SK-N-SH (cell line): ENCODE measurements around the gene SLC22A4. TPM values are rescaled to one million over a fixed set of nuclear protein-coding genes. Genes with fewer than 3 reads are reported as not detected.

ENCODE experiments used
- CTCF ChIA-PET: fragments of 300-600, 350-600 bp; formaldehyde crosslinking; extraction: SDS; loops from one replicate; lab custom pipeline; 2021; lab: Yijun Ruan, JAX
- POLR2A ChIA-PET: fragments of 350-600 bp; sonication (Branson Sonifier 250); formaldehyde crosslinking; extraction: SDS; loops from one replicate; lab custom pipeline; 2020; ENCODE audit warnings: antibody characterized with exemption, inconsistent platforms; lab: Yijun Ruan, JAX
- DNase-seq: peaks from one replicate; pipeline ENCODE4 v3.0.0; 2012
- H2AFZ ChIP-seq: fragments of 200-600 bp; sonication (generic); 2 replicates; pipeline ENCODE4 v1.8.1; 2016; ENCODE audit warnings: antibody characterized with exemption, mild to moderate bottlenecking, low read depth
- H3F3A ChIP-seq: fragments of 200-600 bp; sonication (generic); replicated peaks from 2 replicates; pipeline ENCODE3; 2016; ENCODE audit warnings: antibody characterized with exemption, mild to moderate bottlenecking; ENCODE audit not compliant: insufficient read depth
- H3K27ac ChIP-seq, 2 experiments: fragments of 200-500 bp in 1 of 2; fragments of 200-600 bp in 1 of 2; sonication (Bioruptor generic) in 1 of 2; sonication (generic), shearing (Covaris generic) in 1 of 2; 2 replicates each; pipeline versions ENCODE4 v1.5.1 to v1.6.1; 2014 to 2016; ENCODE audit warnings: low read depth in 2 of 2, inconsistent platforms in 1 of 2, low read length in 1 of 2, mild to moderate bottlenecking in 1 of 2, mixed read lengths in 1 of 2
- H3K27me3 ChIP-seq: fragments of 200-600 bp; sonication (generic), shearing (Covaris generic); 2 replicates; pipeline ENCODE4 v1.6.1; 2016; ENCODE audit warnings: mixed run types; ENCODE audit not compliant: insufficient read depth
- H3K36me3 ChIP-seq, 2 experiments: fragments of 200-500 bp in 1 of 2; fragments of 200-600 bp in 1 of 2; sonication (Bioruptor generic) in 1 of 2; sonication (generic) in 1 of 2; replicated peaks in 1 of 2; 2 replicates each; pipeline versions ENCODE3 to v1.5.1; 2014 to 2016; ENCODE audit warnings: low read length in 1 of 2, mild to moderate bottlenecking in 1 of 2; ENCODE audit not compliant: insufficient read depth in 2 of 2, control insufficient read depth in 1 of 2
- H3K4me1 ChIP-seq, 2 experiments: fragments of 200-500 bp in 1 of 2; fragments of 200-600 bp in 1 of 2; sonication (Bioruptor generic) in 1 of 2; sonication (generic), shearing (Covaris generic) in 1 of 2; 2 replicates each; pipeline versions ENCODE4 v1.5.1 to v1.6.1; 2014 to 2016; ENCODE audit warnings: low read depth in 1 of 2, low read length in 1 of 2, mixed run types in 1 of 2; ENCODE audit not compliant: insufficient read depth in 2 of 2, control insufficient read depth in 1 of 2
- H3K4me2 ChIP-seq: fragments of 200-600 bp; sonication (generic), shearing (Covaris generic); 2 replicates; pipeline ENCODE4 v1.6.1; 2017; ENCODE audit warnings: mixed run types
- H3K4me3 ChIP-seq, 2 experiments: fragments of 200-500 bp in 1 of 2; fragments of 200-600 bp in 1 of 2; sonication (Bioruptor generic) in 1 of 2; sonication (generic), shearing (Covaris generic) in 1 of 2; 2 replicates each; pipeline versions ENCODE4 v1.5.1 to v1.8.1; 2014 to 2016; ENCODE audit warnings: low read depth in 2 of 2, inconsistent platforms in 1 of 2, low read length in 1 of 2, mild to moderate bottlenecking in 1 of 2, mixed read lengths in 1 of 2, moderate library complexity in 1 of 2
- H3K79me2 ChIP-seq: fragments of 200-600 bp; sonication (generic); 2 replicates; pipeline ENCODE4 v1.8.1; 2017; ENCODE audit warnings: mild to moderate bottlenecking; ENCODE audit not compliant: insufficient read depth
- H3K9ac ChIP-seq: fragments of 200-600 bp; sonication (generic); 2 replicates; pipeline ENCODE4 v1.6.1; 2017; ENCODE audit warnings: mixed run types
- H3K9me2 ChIP-seq: fragments of 200-600 bp; sonication (generic); 2 replicates; pipeline ENCODE4 v1.6.1; 2017; ENCODE audit warnings: mixed run types
- H3K9me3 ChIP-seq: fragments of 200-600 bp; sonication (generic); 2 replicates; pipeline ENCODE4 v1.6.1; 2017; ENCODE audit warnings: mixed run types, mild to moderate bottlenecking, moderate library complexity
- H4K20me1 ChIP-seq: fragments of 200-600 bp; sonication (generic); 2 replicates; pipeline ENCODE4 v1.6.1; 2017; ENCODE audit warnings: mild to moderate bottlenecking, mixed run types; ENCODE audit not compliant: insufficient read depth
- CHD2 ChIP-seq: fragments of 150-350 bp; IDR thresholded peaks from 2 replicates; pipeline ENCODE4 v1.6.1; 2018; ENCODE audit warnings: low read length; ENCODE audit not compliant: partially characterized antibody
- ELF1 ChIP-seq: IDR thresholded peaks from 2 replicates; pipeline ENCODE4 v1.4.0; 2012
- EP300 ChIP-seq, 2 experiments: IDR thresholded peaks; 2 replicates each; pipeline versions ENCODE4 v1.4.0 to v1.6.1; 2012; ENCODE audit warnings: borderline replicate concordance in 1 of 2, low read depth in 1 of 2, low read length in 1 of 2
- EZH2phosphoT487 ChIP-seq: fragments of 200-600 bp; sonication (generic); IDR thresholded peaks from 2 replicates; pipeline ENCODE4 v1.6.1; 2017; ENCODE audit warnings: low read depth, mixed run types, mild to moderate bottlenecking, antibody characterized with exemption, moderate library complexity, borderline replicate concordance
- FOSL2 ChIP-seq: IDR thresholded peaks from 2 replicates; pipeline ENCODE4 v1.4.0; 2012; ENCODE audit warnings: low read depth, mild to moderate bottlenecking, moderate library complexity, borderline replicate concordance
- FOXJ3 ChIP-seq: sonication (generic); formaldehyde crosslinking; IDR thresholded peaks from 2 replicates; pipeline ENCODE4 v1.5.1; 2020; ENCODE audit warnings: mild to moderate bottlenecking, missing genetic modification reagents
- FOXM1 ChIP-seq: IDR thresholded peaks from 2 replicates; pipeline ENCODE4 v1.4.0; 2012; ENCODE audit warnings: low read depth, mild to moderate bottlenecking
- GABPA ChIP-seq: IDR thresholded peaks from 2 replicates; pipeline ENCODE4 v1.4.0; 2012; ENCODE audit warnings: low read depth, mild to moderate bottlenecking
- GATA2 ChIP-seq: sonication (generic); formaldehyde crosslinking; IDR thresholded peaks from 2 replicates; pipeline ENCODE4 v1.5.0; 2020; ENCODE audit warnings: mild to moderate bottlenecking, missing genetic modification reagents
- MEF2A ChIP-seq: IDR thresholded peaks from 2 replicates; pipeline ENCODE4 v1.4.0; 2012; ENCODE audit warnings: low read depth, borderline replicate concordance
- MXI1 ChIP-seq: IDR thresholded peaks from 2 replicates; pipeline ENCODE4 v1.6.1; 2012; ENCODE audit warnings: mild to moderate bottlenecking, low read depth, low read length, improper control_type of control experiment
- NFIC ChIP-seq: IDR thresholded peaks from 2 replicates; pipeline ENCODE4 v1.4.0; 2012; ENCODE audit warnings: borderline replicate concordance
- POLR2AphosphoS5 ChIP-seq: IDR thresholded peaks from 2 replicates; pipeline ENCODE4 v1.6.1; 2012; ENCODE audit warnings: low read depth, low read length
- RCOR1 ChIP-seq: fragments of 150-350 bp; IDR thresholded peaks from 2 replicates; pipeline ENCODE4 v1.6.1; 2017; ENCODE audit warnings: antibody characterized with exemption, low read length
- RFX5 ChIP-seq: IDR thresholded peaks from 2 replicates; pipeline ENCODE4 v1.6.1; 2012; ENCODE audit warnings: mild to moderate bottlenecking, improper control_type of control experiment, low read length
- RXRA ChIP-seq: IDR thresholded peaks from 2 replicates; pipeline ENCODE4 v1.4.0; 2012; ENCODE audit warnings: low read depth, mild to moderate bottlenecking, borderline replicate concordance
- SIN3A ChIP-seq: IDR thresholded peaks from 2 replicates; pipeline ENCODE4 v1.6.1; 2012; ENCODE audit warnings: low read depth, mild to moderate bottlenecking, low read length, moderate library complexity, borderline replicate concordance
- SMC3 ChIP-seq: IDR thresholded peaks from 2 replicates; pipeline ENCODE4 v1.6.1; 2012; ENCODE audit warnings: low read depth, low read length, improper control_type of control experiment
- TAF1 ChIP-seq: IDR thresholded peaks from 2 replicates; pipeline ENCODE4 v1.6.1; 2012; ENCODE audit warnings: low read depth, mild to moderate bottlenecking, low read length, moderate library complexity, borderline replicate concordance
- TEAD4 ChIP-seq: IDR thresholded peaks from 2 replicates; pipeline ENCODE4 v1.4.0; 2012; ENCODE audit warnings: mild to moderate bottlenecking, borderline replicate concordance; ENCODE audit not compliant: insufficient read depth
- YY1 ChIP-seq: IDR thresholded peaks from 2 replicates; pipeline ENCODE4 v1.4.0; 2012; ENCODE audit warnings: low read depth, mild to moderate bottlenecking
- WGBS: methylation state at CpG from one replicate; pipeline ENCODE4 v1.1.6; 2017; ENCODE audit warnings: low lambda C conversion rate; 5-methylcytosine and 5-hydroxymethylcytosine counted together
- polyA plus RNA-seq, 3 experiments: library from polyadenylated mRNA; depleted of rRNA; stranded (reverse); fragments of >200 nt; gene quantifications; 2 replicates each; pipeline ENCODE4 v1.2.3, GENCODE V29; 2012
- TF ChIP-seq, protein P1 (sequence below): IDR thresholded peaks from 2 replicates; pipeline ENCODE4; 2012
- TF ChIP-seq, protein P2 (sequence below): IDR thresholded peaks from 2 replicates; pipeline ENCODE4 v1.4.0; 2012; ENCODE audit warnings: low read depth
- TF ChIP-seq, protein P3 (sequence below): IDR thresholded peaks from 2 replicates; pipeline ENCODE4 v1.6.1; 2012; ENCODE audit warnings: mild to moderate bottlenecking, low read depth, low read length, moderate library complexity
- TF ChIP-seq, protein P4 (sequence below): fragments of 200-600 bp; sonication (generic); IDR thresholded peaks from 2 replicates; pipeline ENCODE4 v1.6.1; 2017; ENCODE audit warnings: antibody characterized with exemption, mild to moderate bottlenecking, moderate library complexity
- TF ChIP-seq, protein P5 (sequence below): IDR thresholded peaks from 2 replicates; pipeline ENCODE4 v1.4.0; 2012; ENCODE audit warnings: low read depth, borderline replicate concordance
- TF ChIP-seq, protein P6 (sequence below): fragments of 150-350 bp; IDR thresholded peaks from 2 replicates; pipeline ENCODE4 v1.6.1; 2017; ENCODE audit warnings: antibody characterized with exemption, low read length, low read depth, borderline replicate concordance

SLC22A4 gene
- polyA plus RNA-seq, 1 of the 3 experiments (the other 2 are of a cell fraction): 3.3 TPM

DNA sequence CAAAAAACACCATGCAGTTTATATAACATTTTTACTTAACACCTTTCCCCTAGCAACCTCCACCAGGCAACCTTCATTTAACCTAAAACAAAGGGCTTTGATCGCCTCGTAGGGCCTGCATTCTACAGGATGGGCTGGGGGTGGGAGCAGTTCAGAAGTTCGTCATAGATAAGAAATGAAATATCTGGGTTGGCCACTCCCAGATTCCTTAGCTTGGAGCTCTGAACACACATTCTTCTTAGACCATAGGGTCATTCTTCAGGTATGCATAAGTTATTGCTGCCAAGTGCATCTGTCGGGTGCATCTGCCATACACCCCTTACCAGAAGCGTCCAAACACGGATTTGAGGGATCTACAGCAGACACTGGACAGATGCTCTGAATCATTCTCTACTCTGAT is 71.0 kb downstream of the SLC22A4 start:
- Histone ChIP-seq H4K20me1 (no peaks in the 10 kb centered on the region), H3K4me1 (peaks cover 2 to 6% of the 10 kb centered on the region in 2 experiments; a peak in 2 of 4 replicates), H3K9ac (no peak overlapping the region), H3K9me2 (no peaks in the 10 kb centered on the region), H3K79me2 (no peaks in the 10 kb centered on the region), H3K27me3 (no peaks in the 10 kb centered on the region), H3F3A (peaks cover 16% of the 10 kb centered on the region), H3K27ac (no peak overlapping the region), H3K9me3 (no peaks in the 10 kb centered on the region), H3K4me2 (no peak overlapping the region), H3K4me3 (no peak overlapping the region), H3K36me3 (no peaks in the 10 kb centered on the region), H2AFZ (no peak overlapping the region)
- WGBS: 44% methylated on average over 6 of the region's 6 CpGs
- DNase-seq: no peak
- ChIA-PET POLR2A (no interaction called here), CTCF (interaction anchor here (1.4 kb wide), 1 partner anchor 300 kb away, joined by 4 read pairs; no protein-coding TSS in a partner anchor)
- TF ChIP-seq EP300 (IDR thresholded peaks at IDR 0.05; ENCODE audit: borderline replicate concordance in 1 of 2, low read depth in 1 of 2, low read length in 1 of 2) (peak in 1 of 2 experiments; percentile 33; a peak in 1 of 4 replicates), CHD2 (no peak), EZH2phosphoT487 (no peak), NFIC (peak; percentile 81), RXRA (peak; percentile 48; the same call in 1 of the 2 replicates), FOSL2 (peak; percentile 37; the same call in 1 of the 2 replicates), SIN3A (0 out of 2 replicates have a peak, but pooled peaks have one; percentile 45), TAF1 (no peak), POLR2AphosphoS5 (peak; percentile 24; the same call in 1 of the 2 replicates), GATA2 (CRISPR knock-in tag) (no peak), GABPA (no peak), MEF2A (no peak), ELF1 (no peak), YY1 (no peak), FOXM1 (no peak), RFX5 (no peak), FOXJ3 (CRISPR knock-in tag) (no peak), RCOR1 (no peak), MXI1 (no peak), TEAD4 (peak; percentile 42; the same call in 1 of the 2 replicates), SMC3 (no peak)
- TF ChIP-seq, protein P1, sequence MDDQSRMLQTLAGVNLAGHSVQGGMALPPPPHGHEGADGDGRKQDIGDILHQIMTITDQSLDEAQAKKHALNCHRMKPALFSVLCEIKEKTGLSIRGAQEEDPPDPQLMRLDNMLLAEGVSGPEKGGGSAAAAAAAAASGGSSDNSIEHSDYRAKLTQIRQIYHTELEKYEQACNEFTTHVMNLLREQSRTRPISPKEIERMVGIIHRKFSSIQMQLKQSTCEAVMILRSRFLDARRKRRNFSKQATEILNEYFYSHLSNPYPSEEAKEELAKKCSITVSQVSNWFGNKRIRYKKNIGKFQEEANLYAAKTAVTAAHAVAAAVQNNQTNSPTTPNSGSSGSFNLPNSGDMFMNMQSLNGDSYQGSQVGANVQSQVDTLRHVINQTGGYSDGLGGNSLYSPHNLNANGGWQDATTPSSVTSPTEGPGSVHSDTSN: peak; percentile 59
- TF ChIP-seq, protein P2, sequence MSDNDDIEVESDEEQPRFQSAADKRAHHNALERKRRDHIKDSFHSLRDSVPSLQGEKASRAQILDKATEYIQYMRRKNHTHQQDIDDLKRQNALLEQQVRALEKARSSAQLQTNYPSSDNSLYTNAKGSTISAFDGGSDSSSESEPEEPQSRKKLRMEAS: no peak
- TF ChIP-seq, protein P3, sequence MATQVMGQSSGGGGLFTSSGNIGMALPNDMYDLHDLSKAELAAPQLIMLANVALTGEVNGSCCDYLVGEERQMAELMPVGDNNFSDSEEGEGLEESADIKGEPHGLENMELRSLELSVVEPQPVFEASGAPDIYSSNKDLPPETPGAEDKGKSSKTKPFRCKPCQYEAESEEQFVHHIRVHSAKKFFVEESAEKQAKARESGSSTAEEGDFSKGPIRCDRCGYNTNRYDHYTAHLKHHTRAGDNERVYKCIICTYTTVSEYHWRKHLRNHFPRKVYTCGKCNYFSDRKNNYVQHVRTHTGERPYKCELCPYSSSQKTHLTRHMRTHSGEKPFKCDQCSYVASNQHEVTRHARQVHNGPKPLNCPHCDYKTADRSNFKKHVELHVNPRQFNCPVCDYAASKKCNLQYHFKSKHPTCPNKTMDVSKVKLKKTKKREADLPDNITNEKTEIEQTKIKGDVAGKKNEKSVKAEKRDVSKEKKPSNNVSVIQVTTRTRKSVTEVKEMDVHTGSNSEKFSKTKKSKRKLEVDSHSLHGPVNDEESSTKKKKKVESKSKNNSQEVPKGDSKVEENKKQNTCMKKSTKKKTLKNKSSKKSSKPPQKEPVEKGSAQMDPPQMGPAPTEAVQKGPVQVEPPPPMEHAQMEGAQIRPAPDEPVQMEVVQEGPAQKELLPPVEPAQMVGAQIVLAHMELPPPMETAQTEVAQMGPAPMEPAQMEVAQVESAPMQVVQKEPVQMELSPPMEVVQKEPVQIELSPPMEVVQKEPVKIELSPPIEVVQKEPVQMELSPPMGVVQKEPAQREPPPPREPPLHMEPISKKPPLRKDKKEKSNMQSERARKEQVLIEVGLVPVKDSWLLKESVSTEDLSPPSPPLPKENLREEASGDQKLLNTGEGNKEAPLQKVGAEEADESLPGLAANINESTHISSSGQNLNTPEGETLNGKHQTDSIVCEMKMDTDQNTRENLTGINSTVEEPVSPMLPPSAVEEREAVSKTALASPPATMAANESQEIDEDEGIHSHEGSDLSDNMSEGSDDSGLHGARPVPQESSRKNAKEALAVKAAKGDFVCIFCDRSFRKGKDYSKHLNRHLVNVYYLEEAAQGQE: 0 out of 2 replicates have a peak, but pooled peaks have one; percentile 14
- TF ChIP-seq, protein P4, sequence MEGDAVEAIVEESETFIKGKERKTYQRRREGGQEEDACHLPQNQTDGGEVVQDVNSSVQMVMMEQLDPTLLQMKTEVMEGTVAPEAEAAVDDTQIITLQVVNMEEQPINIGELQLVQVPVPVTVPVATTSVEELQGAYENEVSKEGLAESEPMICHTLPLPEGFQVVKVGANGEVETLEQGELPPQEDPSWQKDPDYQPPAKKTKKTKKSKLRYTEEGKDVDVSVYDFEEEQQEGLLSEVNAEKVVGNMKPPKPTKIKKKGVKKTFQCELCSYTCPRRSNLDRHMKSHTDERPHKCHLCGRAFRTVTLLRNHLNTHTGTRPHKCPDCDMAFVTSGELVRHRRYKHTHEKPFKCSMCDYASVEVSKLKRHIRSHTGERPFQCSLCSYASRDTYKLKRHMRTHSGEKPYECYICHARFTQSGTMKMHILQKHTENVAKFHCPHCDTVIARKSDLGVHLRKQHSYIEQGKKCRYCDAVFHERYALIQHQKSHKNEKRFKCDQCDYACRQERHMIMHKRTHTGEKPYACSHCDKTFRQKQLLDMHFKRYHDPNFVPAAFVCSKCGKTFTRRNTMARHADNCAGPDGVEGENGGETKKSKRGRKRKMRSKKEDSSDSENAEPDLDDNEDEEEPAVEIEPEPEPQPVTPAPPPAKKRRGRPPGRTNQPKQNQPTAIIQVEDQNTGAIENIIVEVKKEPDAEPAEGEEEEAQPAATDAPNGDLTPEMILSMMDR: no peak
- TF ChIP-seq, protein P5, sequence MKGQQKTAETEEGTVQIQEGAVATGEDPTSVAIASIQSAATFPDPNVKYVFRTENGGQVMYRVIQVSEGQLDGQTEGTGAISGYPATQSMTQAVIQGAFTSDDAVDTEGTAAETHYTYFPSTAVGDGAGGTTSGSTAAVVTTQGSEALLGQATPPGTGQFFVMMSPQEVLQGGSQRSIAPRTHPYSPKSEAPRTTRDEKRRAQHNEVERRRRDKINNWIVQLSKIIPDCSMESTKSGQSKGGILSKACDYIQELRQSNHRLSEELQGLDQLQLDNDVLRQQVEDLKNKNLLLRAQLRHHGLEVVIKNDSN: no peak
- TF ChIP-seq, protein P6, sequence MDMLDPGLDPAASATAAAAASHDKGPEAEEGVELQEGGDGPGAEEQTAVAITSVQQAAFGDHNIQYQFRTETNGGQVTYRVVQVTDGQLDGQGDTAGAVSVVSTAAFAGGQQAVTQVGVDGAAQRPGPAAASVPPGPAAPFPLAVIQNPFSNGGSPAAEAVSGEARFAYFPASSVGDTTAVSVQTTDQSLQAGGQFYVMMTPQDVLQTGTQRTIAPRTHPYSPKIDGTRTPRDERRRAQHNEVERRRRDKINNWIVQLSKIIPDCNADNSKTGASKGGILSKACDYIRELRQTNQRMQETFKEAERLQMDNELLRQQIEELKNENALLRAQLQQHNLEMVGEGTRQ: no peak
